Heart left ventricle (tissue), 16 donors: ENCODE results near the gene DBX1. TPM values are rescaled to one million over a fixed set of nuclear protein-coding genes. Genes with fewer than 3 reads are reported as not detected.
"Not testable (repeated sequence)": the region's sequence is repeated elsewhere in the genome, so short reads cannot be mapped to it uniquely, and the experiment has no call there.

ENCODE experiments used
- ATAC-seq, 4 donors: fragments of 200-7000 bp; cut with Tn5 transposase; one replicate each; pipeline ENCODE4 v1.9.1; 2020 to 2022; ENCODE audit warnings: moderate library complexity in 4 of 4, mild to moderate bottlenecking in 3 of 4, moderate number of reproducible peaks in 1 of 4
- DNase-seq, 5 donors: peaks; one replicate each; pipeline ENCODE4 v3.0.0-alpha.2; 2020
- H3K27ac ChIP-seq, 12 donors: fragments of 200-600 bp; sonication (generic) in 4 of 12; one replicate each; pipeline versions ENCODE4 v1.5.0 to v1.8.0; 2016 to 2022; ENCODE audit warnings: mild to moderate bottlenecking in 2 of 12
- H3K27me3 ChIP-seq, 9 donors: fragments of 200-600 bp; sonication (generic) in 2 of 9; one replicate each; pipeline versions ENCODE4 v1.5.1 to v1.8.0; 2016 to 2022; ENCODE audit warnings: mild to moderate bottlenecking in 3 of 9
- H3K36me3 ChIP-seq, 9 donors: fragments of 200-600 bp; sonication (generic) in 2 of 9; one replicate each; pipeline versions ENCODE4 v1.5.0 to v1.8.0; 2018 to 2022; ENCODE audit warnings: mild to moderate bottlenecking in 2 of 9
- H3K4me1 ChIP-seq, 12 donors: fragments of 200-600 bp; sonication (generic) in 4 of 12; one replicate each; pipeline versions ENCODE4 v1.5.0 to v1.8.0; 2016 to 2022; ENCODE audit warnings: mild to moderate bottlenecking in 3 of 12
- H3K4me3 ChIP-seq, 12 donors: fragments of 200-600 bp; sonication (generic) in 4 of 12; one replicate each; pipeline versions ENCODE4 v1.5.0 to v1.8.0; 2017 to 2022; ENCODE audit warnings: mild to moderate bottlenecking in 9 of 12, moderate library complexity in 4 of 12
- H3K9me3 ChIP-seq, 12 donors: fragments of 200-600 bp; sonication (generic) in 4 of 12; one replicate each; pipeline versions ENCODE4 v1.5.0 to v1.8.0; 2016 to 2022; ENCODE audit warnings: mild to moderate bottlenecking in 1 of 12
- POLR2A ChIP-seq, 2 donors: fragments of 450-650 bp; IDR thresholded peaks; one replicate each; pipeline ENCODE4 v1.6.1; 2017; ENCODE audit warnings: antibody characterized with exemption in 2 of 2, mild to moderate bottlenecking in 2 of 2, moderate library complexity in 2 of 2
- WGBS, 4 donors: extraction: QIAGEN DNeasy Blood & Tissue Kit in 2 of 4; methylation state at CpG; one replicate each; pipeline versions ENCODE4 v1.1.5 to v1.1.7; 2013 to 2018; 5-methylcytosine and 5-hydroxymethylcytosine counted together
- intact Hi-C, 10 donors: fragments of 100-400 bp; cut with DNase I; formaldehyde crosslinking; loops; one replicate each; pipeline versions ENCODE4 v1.11.1 to v1.14.2; 2022
- polyA plus RNA-seq, 2 donors: library from polyadenylated mRNA; stranded (reverse); fragments of 200-250 nt; gene quantifications; one replicate each; pipeline ENCODE4 v1.2.3, GENCODE V29; 2013
- total RNA-seq, 9 donors: library from RNA; depleted of rRNA in 2 of 9; stranded (reverse); fragments of >200 nt in 2 of 9; fragmentation: NEBNext Ultra II Directional in 3 of 9; extraction: Animal tissue kit (Norgen Biotek cat#: 25700) in 3 of 9; gene quantifications; one replicate each; pipeline versions ENCODE4 v1.1.0 to v1.2.4, GENCODE V29; 2016 to 2023
- TF ChIP-seq, protein P1 (sequence below), 12 donors: fragments of 200-600 bp; sonication (generic) in 4 of 12; IDR thresholded peaks; one replicate each; pipeline versions ENCODE4 v1.5.0 to v1.8.0; 2018 to 2022; ENCODE audit warnings: antibody characterized with exemption in 12 of 12, mild to moderate bottlenecking in 5 of 12
- donor health status: ischemic (EF 13 %, LVEDD 7.1; RV severe dilation, severe dysfunction).
- donor health status: healthy with polysubstance abuse.
- donor health status: DM: no; HTN: yes; CAD: no.
- donor health status: DM: no; HTN: no; CAD: no.
- donor health status: ischemic (EF 25% LVEDD 6.9; RV normal size, moderate dysfunction).
- donor health status: ischemic (EF 25% LVEDD 5.7; RV mildly dilated, moderate dysfunction).
- donor health status: healthy.
- donor health status: DM: yes; HTN: yes; CAD: no.
- donor health status: ischemic (EF 35%, LVEDD 5.7; RV mildly dilated, moderate dysfunction).
- donor health status: nonischemic (EF 11% LVEDD 7.7; RV severe dilation, severe dysfunction).
- donor health status: DM: yes; HTN: yes; CAD: no.
- donor health status: PGD.
- donor health status: ischemic (EF 29% LVEDD 5.4; RV normal size, mild dysfunction).
- donor health status: nonischemic (EF 23%, LVEDD 6.1; RV moderate dilation, normal function).

Gene DBX1
- total and polyA plus RNA-seq, 11 donors, result not detected

DNA sequence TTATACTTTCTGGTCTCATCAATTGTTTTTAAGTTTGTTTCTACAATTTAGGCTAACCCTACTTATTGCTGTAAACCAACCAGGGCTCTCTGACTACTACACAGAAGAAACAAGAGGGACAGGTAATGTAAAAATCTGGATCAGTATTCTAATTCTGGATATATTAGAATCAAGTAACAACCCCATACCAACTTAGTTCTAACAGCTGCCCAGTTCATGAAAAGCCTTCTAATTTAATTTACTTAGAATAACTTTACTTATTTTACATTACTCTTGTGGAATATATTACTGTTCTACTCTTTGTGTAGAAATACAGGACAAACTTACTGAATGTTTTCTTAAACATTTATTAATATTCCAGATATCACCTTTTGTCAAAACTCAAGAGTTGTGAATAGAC lies 45.5 kb upstream of the DBX1 start:
- TF ChIP-seq, protein P1, sequence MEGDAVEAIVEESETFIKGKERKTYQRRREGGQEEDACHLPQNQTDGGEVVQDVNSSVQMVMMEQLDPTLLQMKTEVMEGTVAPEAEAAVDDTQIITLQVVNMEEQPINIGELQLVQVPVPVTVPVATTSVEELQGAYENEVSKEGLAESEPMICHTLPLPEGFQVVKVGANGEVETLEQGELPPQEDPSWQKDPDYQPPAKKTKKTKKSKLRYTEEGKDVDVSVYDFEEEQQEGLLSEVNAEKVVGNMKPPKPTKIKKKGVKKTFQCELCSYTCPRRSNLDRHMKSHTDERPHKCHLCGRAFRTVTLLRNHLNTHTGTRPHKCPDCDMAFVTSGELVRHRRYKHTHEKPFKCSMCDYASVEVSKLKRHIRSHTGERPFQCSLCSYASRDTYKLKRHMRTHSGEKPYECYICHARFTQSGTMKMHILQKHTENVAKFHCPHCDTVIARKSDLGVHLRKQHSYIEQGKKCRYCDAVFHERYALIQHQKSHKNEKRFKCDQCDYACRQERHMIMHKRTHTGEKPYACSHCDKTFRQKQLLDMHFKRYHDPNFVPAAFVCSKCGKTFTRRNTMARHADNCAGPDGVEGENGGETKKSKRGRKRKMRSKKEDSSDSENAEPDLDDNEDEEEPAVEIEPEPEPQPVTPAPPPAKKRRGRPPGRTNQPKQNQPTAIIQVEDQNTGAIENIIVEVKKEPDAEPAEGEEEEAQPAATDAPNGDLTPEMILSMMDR (IDR thresholded peaks at IDR 0.05), result no peak
- no peak for TF ChIP-seq POLR2A (IDR thresholded peaks at IDR 0.05)
- Histone ChIP-seq H3K27me3 (peaks cover 11 to 79% (median 43%) of the 10 kb centered on the region in 9 donors), H3K9me3 (no peaks in the 10 kb centered on the region), H3K27ac (no peak overlapping the region), H3K4me3 (no peak overlapping the region), H3K4me1 (peaks cover 0 to 4% (median 0%) of the 10 kb centered on the region in 12 donors), H3K36me3 (no peaks in the 10 kb centered on the region)
- intact Hi-C loops, result no loop called here
- DNase-seq, result no peak
- no peak for ATAC-seq

DNA sequence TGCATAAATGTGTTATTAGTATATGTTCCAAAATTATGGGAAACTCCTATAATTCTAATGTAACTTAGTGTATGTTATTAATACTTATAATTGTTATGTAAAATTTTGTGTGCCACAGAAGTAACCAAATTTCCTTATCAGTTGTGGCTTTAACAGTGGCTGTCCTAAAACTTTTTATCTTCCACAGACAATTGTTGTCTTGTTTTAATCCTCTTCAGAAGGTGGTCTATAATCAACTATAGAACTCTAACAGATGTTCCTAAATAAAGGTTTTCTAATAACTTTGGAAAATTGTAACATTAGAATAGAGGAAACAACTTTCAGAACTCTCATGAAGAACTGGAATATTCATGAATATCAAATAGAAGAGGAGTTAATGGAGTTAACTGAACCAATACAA lies 44.4 kb upstream of the DBX1 start:
- Histone ChIP-seq H3K36me3 (no peaks in the 10 kb centered on the region), H3K27me3 (peaks cover 11 to 70% (median 39%) of the 10 kb centered on the region in 9 donors), H3K4me3 (no peak overlapping the region), H3K4me1 (peaks cover 0 to 4% (median 0%) of the 10 kb centered on the region in 12 donors), H3K9me3 (no peaks in the 10 kb centered on the region), H3K27ac (no peak overlapping the region)
- TF ChIP-seq, protein P1 (IDR thresholded peaks at IDR 0.05), result no peak
- no peak for TF ChIP-seq POLR2A (IDR thresholded peaks at IDR 0.05)
- ATAC-seq (no peak), DNase-seq (no peak)
- intact Hi-C loops, result no loop called here

DNA sequence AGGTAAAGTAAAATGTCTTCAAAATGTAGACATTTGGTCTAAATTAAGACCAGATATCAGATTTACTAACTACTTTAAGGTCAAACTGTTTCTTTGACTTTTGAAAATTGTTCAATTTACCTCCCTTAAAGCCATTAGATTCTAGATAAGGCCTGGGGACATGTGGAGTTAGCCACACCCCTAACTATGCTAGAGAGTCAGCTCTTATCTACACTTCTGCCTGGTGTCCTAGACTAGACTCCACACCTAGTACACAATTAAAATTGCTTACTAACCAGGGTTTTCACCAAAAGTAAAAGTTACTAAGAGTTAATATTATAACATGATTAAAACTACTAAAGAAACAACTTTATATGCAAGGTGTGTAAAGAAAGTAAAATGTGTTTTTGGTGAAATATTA lies 43.6 kb upstream of the DBX1 start:
- H3K9me3 ChIP-seq, result no peaks in the 10 kb centered on the region
- peaks cover 0 to 4% (median 0%) of the 10 kb centered on the region in 12 donors for H3K4me1 ChIP-seq
- no peak for DNase-seq
- H3K27me3 ChIP-seq, result peaks cover 11 to 70% (median 34%) of the 10 kb centered on the region in 9 donors
- no peak overlapping the region for H3K4me3 ChIP-seq
- no peaks in the 10 kb centered on the region for H3K36me3 ChIP-seq
- TF ChIP-seq POLR2A (IDR thresholded peaks at IDR 0.05), result no peak
- TF ChIP-seq, protein P1 (IDR thresholded peaks at IDR 0.05), result no peak
- ATAC-seq, result no peak
- no peak overlapping the region for H3K27ac ChIP-seq
- intact Hi-C loops, result no loop called here

DNA sequence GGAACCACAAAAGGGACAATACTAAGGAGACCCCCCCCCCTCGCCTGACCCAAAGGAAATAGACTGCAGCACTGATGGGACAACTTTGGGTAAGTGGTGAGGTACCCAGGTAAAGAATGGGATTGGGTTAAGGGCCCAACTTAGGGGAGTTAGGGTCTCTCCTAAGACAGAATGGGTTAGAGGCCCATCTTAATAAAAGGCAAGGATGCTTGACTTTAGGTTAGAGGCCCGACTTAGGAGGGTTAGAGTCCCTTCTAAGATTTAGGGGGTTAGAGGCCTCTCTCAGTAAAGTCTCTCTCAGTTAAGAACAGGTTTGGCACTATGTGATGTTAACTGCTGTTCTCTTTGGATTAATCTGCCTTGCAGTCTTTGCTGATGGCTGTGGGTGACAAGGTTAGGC lies 41.0 kb upstream of the DBX1 start:
- no peak for ATAC-seq
- WGBS, 4 donors, result 25 to 51% (median 35%) methylated on average over 2 of the region's 2 CpGs

DNA sequence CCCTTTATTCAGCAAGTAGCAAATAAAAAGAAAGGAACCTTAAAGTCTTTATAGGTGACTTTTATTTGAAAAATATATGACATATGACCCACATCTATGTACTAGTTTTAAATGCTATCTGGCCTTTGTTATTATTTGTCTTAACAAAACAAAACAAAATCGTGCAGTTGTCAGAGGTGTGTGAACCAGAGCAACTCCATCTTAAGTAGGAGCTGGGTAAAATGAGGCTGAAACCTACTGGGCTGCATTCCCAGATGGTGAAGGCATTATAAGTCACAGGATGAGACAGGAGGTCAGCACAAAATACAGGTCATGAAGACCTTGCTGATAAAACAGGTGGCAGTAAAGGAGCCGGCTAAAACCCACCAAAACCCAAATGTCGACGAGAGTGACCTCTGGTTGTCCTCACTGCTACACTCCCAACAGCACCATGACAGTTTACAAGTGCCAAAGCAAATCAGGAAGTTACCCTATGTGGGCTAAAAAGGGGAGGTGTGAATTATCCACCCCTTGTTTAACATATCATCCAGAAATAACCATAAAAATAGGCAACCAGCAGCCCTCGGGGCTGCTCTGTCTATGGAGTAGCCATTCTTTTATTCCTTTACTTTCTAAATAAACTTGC lies 40.2 kb upstream of the DBX1 start:
- H3K27me3 ChIP-seq, result peaks cover 0 to 55% (median 17%) of the 10 kb centered on the region in 9 donors
- ATAC-seq, intact Hi-C loops, H3K4me3 ChIP-seq, DNase-seq, H3K9me3 ChIP-seq, H3K36me3 ChIP-seq, H3K4me1 ChIP-seq, H3K27ac ChIP-seq: not testable (repeated sequence)
- WGBS, 4 donors, result 22 to 30% (median 26%) methylated on average over 5 of the region's 5 CpGs

More for the DNA sequence above, 41.0 kb upstream of the DBX1 start:
- peaks cover 0 to 58% (median 18%) of the 10 kb centered on the region in 9 donors for H3K27me3 ChIP-seq
- H3K4me1 ChIP-seq, result no peaks in the 10 kb centered on the region
- no peak overlapping the region for H3K4me3 ChIP-seq
- no peaks in the 10 kb centered on the region for H3K36me3 ChIP-seq
- H3K27ac ChIP-seq, result no peak overlapping the region
- TF ChIP-seq, protein P1 (IDR thresholded peaks at IDR 0.05), result no peak
- no peak for TF ChIP-seq POLR2A (IDR thresholded peaks at IDR 0.05)
- no peaks in the 10 kb centered on the region for H3K9me3 ChIP-seq
- DNase-seq, result no peak
- intact Hi-C loops, result no loop called here
